ENCODE data around the gene MAT2A. TPM values are rescaled to one million over a fixed set of nuclear protein-coding genes. Genes with fewer than 3 reads are reported as not detected.
"Not testable (repeated sequence)": the region's sequence is repeated elsewhere in the genome, so short reads cannot be mapped to it uniquely, and the experiment has no call there.

Gene MAT2A
- total RNA-seq, 1 donor from 2014 or later = 405 TPM

DNA sequence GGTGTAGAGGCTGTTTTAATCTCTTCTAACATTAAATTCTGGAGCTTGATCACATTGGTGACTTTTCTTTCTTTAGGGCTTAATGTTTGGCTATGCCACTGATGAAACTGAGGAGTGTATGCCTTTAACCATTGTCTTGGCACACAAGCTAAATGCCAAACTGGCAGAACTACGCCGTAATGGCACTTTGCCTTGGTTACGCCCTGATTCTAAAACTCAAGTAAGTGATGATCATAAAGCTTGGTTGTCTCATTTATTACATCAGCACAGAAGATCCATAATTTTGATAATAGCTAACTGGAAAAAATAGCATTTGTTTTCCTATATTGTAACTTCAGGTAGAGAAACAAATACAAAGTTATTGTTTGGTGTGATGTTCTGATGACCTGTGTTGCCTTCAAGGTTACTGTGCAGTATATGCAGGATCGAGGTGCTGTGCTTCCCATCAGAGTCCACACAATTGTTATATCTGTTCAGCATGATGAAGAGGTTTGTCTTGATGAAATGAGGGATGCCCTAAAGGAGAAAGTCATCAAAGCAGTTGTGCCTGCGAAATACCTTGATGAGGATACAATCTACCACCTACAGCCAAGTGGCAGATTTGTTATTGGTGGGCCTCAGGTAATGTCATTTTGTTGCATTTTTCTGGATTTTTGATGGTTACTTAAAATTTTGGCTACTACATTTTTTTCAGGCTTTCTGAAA lies 2.9 kb downstream of the MAT2A start:
- peaks cover 6% of the 10 kb centered on the region for H3K27me3 Mint-ChIP-seq (ENCODE audit: low read depth)
- H3K9me3 Mint-ChIP-seq = no peaks in the 10 kb centered on the region
- TF ChIP-seq, protein P1, sequence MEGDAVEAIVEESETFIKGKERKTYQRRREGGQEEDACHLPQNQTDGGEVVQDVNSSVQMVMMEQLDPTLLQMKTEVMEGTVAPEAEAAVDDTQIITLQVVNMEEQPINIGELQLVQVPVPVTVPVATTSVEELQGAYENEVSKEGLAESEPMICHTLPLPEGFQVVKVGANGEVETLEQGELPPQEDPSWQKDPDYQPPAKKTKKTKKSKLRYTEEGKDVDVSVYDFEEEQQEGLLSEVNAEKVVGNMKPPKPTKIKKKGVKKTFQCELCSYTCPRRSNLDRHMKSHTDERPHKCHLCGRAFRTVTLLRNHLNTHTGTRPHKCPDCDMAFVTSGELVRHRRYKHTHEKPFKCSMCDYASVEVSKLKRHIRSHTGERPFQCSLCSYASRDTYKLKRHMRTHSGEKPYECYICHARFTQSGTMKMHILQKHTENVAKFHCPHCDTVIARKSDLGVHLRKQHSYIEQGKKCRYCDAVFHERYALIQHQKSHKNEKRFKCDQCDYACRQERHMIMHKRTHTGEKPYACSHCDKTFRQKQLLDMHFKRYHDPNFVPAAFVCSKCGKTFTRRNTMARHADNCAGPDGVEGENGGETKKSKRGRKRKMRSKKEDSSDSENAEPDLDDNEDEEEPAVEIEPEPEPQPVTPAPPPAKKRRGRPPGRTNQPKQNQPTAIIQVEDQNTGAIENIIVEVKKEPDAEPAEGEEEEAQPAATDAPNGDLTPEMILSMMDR (conservative IDR thresholded peaks at IDR 0.05) = no peak
- peaks cover 51% of the 10 kb centered on the region for H3K36me3 Mint-ChIP-seq (ENCODE audit: low read depth)
- peaks cover 57% of the 10 kb centered on the region for H3K4me1 Mint-ChIP-seq
- no peak overlapping the region for H3K27ac Mint-ChIP-seq (ENCODE audit: unreplicated experiment)
- DNase-seq (ENCODE audit: low read depth, low spot score) = no peak
- H3K4me3 Mint-ChIP-seq = peak overlapping the region; percentile 95

DNA sequence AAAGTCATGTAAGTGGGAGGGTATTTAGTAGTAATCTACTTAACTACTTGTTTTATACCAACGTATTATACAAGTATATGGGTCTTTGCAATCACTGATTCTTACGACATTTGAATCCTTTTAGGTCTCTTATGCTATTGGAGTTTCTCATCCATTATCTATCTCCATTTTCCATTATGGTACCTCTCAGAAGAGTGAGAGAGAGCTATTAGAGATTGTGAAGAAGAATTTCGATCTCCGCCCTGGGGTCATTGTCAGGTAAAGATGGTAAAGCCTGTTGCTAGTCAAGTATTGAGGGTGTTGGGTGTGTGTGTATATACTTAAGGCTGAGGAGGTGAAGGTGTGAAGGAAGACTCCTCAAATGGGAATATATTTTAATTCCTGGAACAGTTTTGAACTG lies 3.8 kb downstream of the MAT2A start:
- peaks cover 48% of the 10 kb centered on the region for H3K4me1 Mint-ChIP-seq
- H3K36me3 Mint-ChIP-seq (ENCODE audit: low read depth) = peaks cover 51% of the 10 kb centered on the region
- no peaks in the 10 kb centered on the region for H3K9me3 Mint-ChIP-seq
- H3K27me3 Mint-ChIP-seq (ENCODE audit: low read depth) = peaks cover 6% of the 10 kb centered on the region
- TF ChIP-seq, protein P1 (conservative IDR thresholded peaks at IDR 0.05) = no peak
- peak overlapping the region; percentile 45 for H3K27ac Mint-ChIP-seq (ENCODE audit: unreplicated experiment)
- peak overlapping the region; percentile 95 for H3K4me3 Mint-ChIP-seq
- DNase-seq (ENCODE audit: low read depth, low spot score) = no peak

DNA sequence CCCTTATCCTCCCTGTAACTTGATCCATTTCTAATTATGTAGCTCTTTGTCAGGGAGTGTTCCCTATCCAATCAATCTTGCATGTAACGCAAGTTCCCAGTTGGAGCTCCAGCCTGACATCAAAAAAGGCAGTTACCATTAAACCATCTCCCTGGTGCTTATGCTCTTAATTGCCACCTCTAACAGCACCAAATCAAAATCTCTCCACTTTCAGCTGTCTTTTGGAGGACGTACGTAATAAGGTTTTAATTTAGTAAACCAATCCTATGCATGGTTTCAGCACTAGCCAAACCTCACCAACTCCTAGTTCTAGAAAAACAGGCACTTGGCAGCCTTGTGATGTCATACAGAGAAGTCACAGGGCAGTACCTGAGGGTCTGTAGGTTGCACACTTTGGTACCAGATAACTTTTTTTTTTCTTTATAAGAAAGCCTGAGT lies 5.3 kb downstream of the MAT2A start:
- Mint-ChIP-seq H3K4me3 (peak overlapping the region; percentile 95), H3K36me3 (ENCODE audit: low read depth) (peaks cover 49% of the 10 kb centered on the region), H3K4me1 (peaks cover 44% of the 10 kb centered on the region)
- H3K9me3 Mint-ChIP-seq; DNase-seq (ENCODE audit: low read depth, low spot score); H3K27me3 Mint-ChIP-seq (ENCODE audit: low read depth); H3K27ac Mint-ChIP-seq (ENCODE audit: unreplicated experiment): not testable (repeated sequence)
- TF ChIP-seq, protein P1 (conservative IDR thresholded peaks at IDR 0.05) = peak; percentile 19

DNA sequence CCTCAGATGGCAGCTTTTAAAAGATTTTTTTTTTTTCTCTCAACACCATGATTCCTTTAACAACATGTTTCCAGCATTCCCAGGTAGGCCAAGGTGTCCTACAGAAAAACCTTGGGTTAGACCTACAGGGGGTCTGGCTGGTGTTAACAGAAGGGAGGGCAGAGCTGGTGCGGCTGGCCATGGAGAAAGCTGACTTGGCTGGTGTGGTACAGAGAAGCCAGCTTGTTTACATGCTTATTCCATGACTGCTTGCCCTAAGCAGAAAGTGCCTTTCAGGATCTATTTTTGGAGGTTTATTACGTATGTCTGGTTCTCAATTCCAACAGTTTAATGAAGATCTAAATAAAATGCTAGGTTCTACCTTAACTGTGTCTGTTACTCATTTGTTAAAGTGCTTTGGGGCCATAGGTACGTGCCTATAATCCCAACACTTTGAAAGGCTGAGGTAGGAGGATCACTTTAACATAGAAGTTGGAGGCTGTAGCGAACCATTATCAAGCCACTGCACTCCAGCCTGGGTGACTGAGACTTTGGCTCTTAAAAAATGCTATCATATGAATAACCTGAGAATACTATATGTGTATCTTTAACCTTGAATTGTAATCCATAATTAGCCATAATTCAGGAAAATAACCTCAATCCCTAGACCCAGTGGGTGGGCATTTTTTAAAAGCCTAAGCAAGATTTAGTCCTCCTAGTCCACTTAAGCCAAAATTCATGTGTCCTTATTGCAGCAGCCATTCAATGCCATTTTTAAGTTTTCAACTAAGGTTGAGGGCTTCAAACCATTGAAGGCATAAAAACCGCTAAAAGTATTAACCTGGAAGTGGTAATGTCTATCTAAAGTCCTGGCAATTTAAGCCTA lies 6.2 kb downstream of the MAT2A start:
- Mint-ChIP-seq H3K4me1 (peaks cover 40% of the 10 kb centered on the region), H3K36me3 (ENCODE audit: low read depth) (peaks cover 45% of the 10 kb centered on the region), H3K4me3 (peak overlapping the region; percentile 50)
- H3K9me3 Mint-ChIP-seq; H3K27ac Mint-ChIP-seq (ENCODE audit: unreplicated experiment); DNase-seq (ENCODE audit: low read depth, low spot score); H3K27me3 Mint-ChIP-seq (ENCODE audit: low read depth): not testable (repeated sequence)

DNA sequence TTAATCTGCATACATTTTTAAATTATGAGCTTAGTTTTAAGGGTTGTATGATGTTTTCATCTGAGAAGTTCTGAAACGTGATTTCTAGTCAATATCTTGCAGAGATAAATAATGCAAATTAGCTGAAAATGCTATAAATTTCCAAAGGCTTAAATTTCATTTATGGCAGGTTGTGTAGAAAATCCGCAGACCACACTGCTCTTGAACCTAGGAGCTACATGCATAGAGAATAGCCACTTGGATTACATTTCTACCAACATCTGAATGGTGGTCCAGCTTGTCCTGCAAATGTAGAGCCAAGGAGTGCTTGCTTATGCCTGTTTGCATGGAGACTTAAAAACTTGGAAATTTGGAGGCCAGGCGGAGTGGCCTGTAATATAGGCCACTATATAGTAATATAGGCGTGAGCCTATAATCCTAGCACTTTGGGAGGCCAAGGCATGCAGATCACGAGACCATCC lies 6.8 kb downstream of the MAT2A start:
- Mint-ChIP-seq H3K27ac (ENCODE audit: unreplicated experiment) (no peak overlapping the region), H3K9me3 (no peaks in the 10 kb centered on the region), H3K27me3 (ENCODE audit: low read depth) (peaks cover 4% of the 10 kb centered on the region), H3K36me3 (ENCODE audit: low read depth) (peaks cover 39% of the 10 kb centered on the region), H3K4me1 (peaks cover 34% of the 10 kb centered on the region), H3K4me3 (peak overlapping the region; percentile 36)
- TF ChIP-seq, protein P1 (conservative IDR thresholded peaks at IDR 0.05) = no peak
- no peak for DNase-seq (ENCODE audit: low read depth, low spot score)
